Right ventricle myocardium superior (tissue), 1 donor: ENCODE results near the gene HTR2A. TPM values are rescaled to one million over a fixed set of nuclear protein-coding genes. Genes with fewer than 3 reads are reported as not detected.
"Not testable (repeated sequence)": the region's sequence is repeated elsewhere in the genome, so short reads cannot be mapped to it uniquely, and the experiment has no call there.

Experiments used
- ATAC-seq: fragments of 200-7000 bp; cut with Tn5 transposase; one replicate; pipeline ENCODE4 v1.9.1; 2020; ENCODE audit warnings: mild to moderate bottlenecking; ENCODE audit not compliant: poor library complexity
- DNase-seq: peaks from one replicate; pipeline ENCODE4 v3.0.0-alpha.2; 2020
- intact Hi-C: fragments of 100-400 bp; cut with DNase I; formaldehyde crosslinking; loops from one replicate; pipeline ENCODE4 v1.11.2; 2022
- total RNA-seq: library from RNA; stranded (reverse); fragmentation: NEBNext Ultra II Directional; extraction: Animal tissue kit (Norgen Biotek cat#: 25700); gene quantifications from one replicate; pipeline ENCODE4 v1.2.1, GENCODE V29; 2021
- donor health status: DM: no; HTN: yes; CAD: no; lungs with severe emphysema.

The HTR2A gene
- total RNA-seq, 1 donor from 2014 or later, result not detected

GRCh38 chr13:46830405-46831005, 66.3 kb downstream of the HTR2A start:
- intact Hi-C loops, result loop anchor here (5.0 kb wide), 1 partner anchor 942 kb away; no protein-coding TSS in a partner anchor
- no peak for DNase-seq
- no peak for ATAC-seq

GRCh38 chr13:46822551-46822950, 74.3 kb downstream of the HTR2A start:
- intact Hi-C loops, result no loop called here
- no peak for ATAC-seq
- DNase-seq, result no peak

- no peak for DNase-seq
- intact Hi-C loops, result no loop called here
Observed at GRCh38 chr13:46817838-46818476, 78.9 kb downstream of the HTR2A start.

GRCh38 chr13:46817095-46817494, 79.8 kb downstream of the HTR2A start:
- intact Hi-C loops, result no loop called here
- no peak for DNase-seq
- no peak for ATAC-seq

More at GRCh38 chr13:46817838-46818476, 78.9 kb downstream of the HTR2A start:
- ATAC-seq, result no peak

- intact Hi-C loops, result no loop called here
- ATAC-seq, result no peak
Observed at GRCh38 chr13:46816371-46816770, 80.5 kb downstream of the HTR2A start.

GRCh38 chr13:46812301-46812797, 84.5 kb downstream of the HTR2A start:
- no peak for DNase-seq
- intact Hi-C loops, result no loop called here
- ATAC-seq, result no peak

More at GRCh38 chr13:46816371-46816770, 80.5 kb downstream of the HTR2A start:
- DNase-seq, result no peak

- no peak for DNase-seq
- intact Hi-C loops, result no loop called here
- no peak for ATAC-seq
Observed at GRCh38 chr13:46810440-46810839, 86.4 kb downstream of the HTR2A start.

GRCh38 chr13:46804921-46805320, 91.9 kb downstream of the HTR2A start:
- ATAC-seq, intact Hi-C loops, DNase-seq: not testable (repeated sequence)

GRCh38 chr13:46804391-46804815, 92.5 kb downstream of the HTR2A start:
- intact Hi-C loops, result no loop called here
- no peak for DNase-seq
- no peak for ATAC-seq

GRCh38 chr13:46803586-46803985, 93.3 kb downstream of the HTR2A start:
- DNase-seq (no peak), ATAC-seq (no peak)
- intact Hi-C loops, result no loop called here

GRCh38 chr13:46801858-46802257, 95.0 kb downstream of the HTR2A start:
- no peak for DNase-seq
- ATAC-seq, result no peak
- intact Hi-C loops, result no loop called here

GRCh38 chr13:46799139-46799538, 97.7 kb downstream of the HTR2A start:
- intact Hi-C loops, result no loop called here
- DNase-seq, result no peak
- ATAC-seq, result no peak

GRCh38 chr13:46797501-46798237, 99.2 kb downstream of the HTR2A start:
- DNase-seq (no peak), ATAC-seq (no peak)
- intact Hi-C loops, result no loop called here

GRCh38 chr13:46796515-46797474, 100.1 kb downstream of the HTR2A start, which contains the start of gene ESD:
Gene ESD (minus strand): TSS chr13:46797161. CDS start chr13:46791413, 5,748 bp downstream.
- ATAC-seq (peak; percentile 99), DNase-seq (peak; percentile 97)
- intact Hi-C loops, result no loop called here

GRCh38 chr13:46796129-46796514, 100.7 kb downstream of the HTR2A start:
- DNase-seq, result no peak
- ATAC-seq, result no peak
- intact Hi-C loops, result no loop called here

- ATAC-seq, result no peak
- intact Hi-C loops, result no loop called here
- DNase-seq, result no peak
Observed at GRCh38 chr13:46795321-46795720, 101.5 kb downstream of the HTR2A start.

- ATAC-seq, result no peak
- intact Hi-C loops, result no loop called here
Observed at GRCh38 chr13:46783504-46783903, 113.3 kb downstream of the HTR2A start.

GRCh38 chr13:46782691-46783090, 114.2 kb downstream of the HTR2A start:
- no peak for ATAC-seq
- no peak for DNase-seq
- intact Hi-C loops, result no loop called here

More at GRCh38 chr13:46783504-46783903, 113.3 kb downstream of the HTR2A start:
- DNase-seq, result no peak
